A549 (cell line): ENCODE data around the gene MAP3K2. TPM values are rescaled to one million over a fixed set of nuclear protein-coding genes. Genes with fewer than 3 reads are reported as not detected.

Experiments used
- ATAC-seq, 2 experiments: fragments of 200-7000 bp in 1 of 2; fragments of >200 bp in 1 of 2; cut with Nextera tagmentation in 1 of 2; cut with Tn5 transposase in 1 of 2; 3 replicates each; pipeline versions ENCODE4 v1.8.0 to v1.9.1; 2018 to 2020; ENCODE audit warnings: mild to moderate bottlenecking in 1 of 2, moderate library complexity in 1 of 2
- CTCF ChIA-PET: fragments of 300-600 bp; sonication (Branson Sonifier 250); formaldehyde crosslinking; extraction: SDS; loops from one replicate; lab custom pipeline; 2021; ENCODE audit warnings: antibody characterized with exemption, inconsistent platforms; lab: Yijun Ruan, JAX
- POLR2A ChIA-PET: fragments of 350-600 bp; formaldehyde crosslinking; extraction: SDS; loops from one replicate; lab custom pipeline; 2021; ENCODE audit warnings: antibody characterized with exemption, inconsistent platforms; lab: Yijun Ruan, JAX
- DNase-seq, 2 experiments: peaks; one replicate each; pipeline versions ENCODE4 v3.0.0 to v3.0.0-alpha.2; 2011 to 2016; ENCODE audit warnings: low read depth in 1 of 2, low spot score in 1 of 2
- FAIRE-seq: peaks from 2 replicates; lab custom pipeline; 2011; peaks lifted over from hg19 to GRCh38; lab: Jason Lieb, UNC
- H3K27ac ChIP-seq, 2 experiments: fragments of >200 bp; sonication (Bioruptor Twin); formaldehyde crosslinking; 3 replicates each; pipeline ENCODE4 v1.5.1; 2016 to 2017
- H3K4me1 ChIP-seq: fragments of >200 bp; sonication (Bioruptor Twin); formaldehyde crosslinking; 3 replicates; pipeline ENCODE4 v1.6.1; 2016
- H3K4me2 ChIP-seq: fragments of >200 bp; sonication (Bioruptor Twin); formaldehyde crosslinking; 3 replicates; pipeline ENCODE4 v1.6.1; 2016
- H3K4me3 ChIP-seq: fragments of >200 bp; sonication (Bioruptor Twin); formaldehyde crosslinking; 3 replicates; pipeline ENCODE4 v1.5.1; 2016
- H3K9me3 ChIP-seq: fragments of >200 bp; sonication (Bioruptor Twin); formaldehyde crosslinking; 3 replicates; pipeline ENCODE4 v1.6.1; 2016
- ESRRA ChIP-seq: fragments of 150-350 bp; IDR thresholded peaks from 2 replicates; pipeline ENCODE4 v1.6.1; 2014; ENCODE audit warnings: mild to moderate bottlenecking, low read length, borderline replicate concordance
- FOSB ChIP-seq: fragments of 250-450 bp; sonication (Bioruptor Pico); IDR thresholded peaks from 2 replicates; pipeline ENCODE4 v1.5.0; 2020; ENCODE audit warnings: mild to moderate bottlenecking, moderate library complexity
- FOSL2 ChIP-seq, 2 experiments: fragments of 450-650 bp in 1 of 2; fragments of >200 bp in 1 of 2; sonication (Bioruptor Twin) in 1 of 2; formaldehyde crosslinking; IDR thresholded peaks; 2 replicates each; pipeline versions ENCODE4 v1.5.0 to v1.6.1; 2016 to 2020; ENCODE audit warnings: mild to moderate bottlenecking in 1 of 2, moderate library complexity in 1 of 2
- HDAC2 ChIP-seq: fragments of 200-600 bp; sonication (generic); IDR thresholded peaks from 2 replicates; pipeline ENCODE4 v1.6.1; 2016
- HOXB13 ChIP-seq: fragments of 250-450 bp; sonication (Bioruptor Pico); IDR thresholded peaks from 2 replicates; pipeline ENCODE4 v1.5.0; 2020; ENCODE audit warnings: low read depth, mild to moderate bottlenecking, moderate library complexity
- HOXB5 ChIP-seq: fragments of 250-450 bp; sonication (Bioruptor Pico); IDR thresholded peaks from 2 replicates; pipeline ENCODE4 v1.5.0; 2020; ENCODE audit warnings: mild to moderate bottlenecking, moderate library complexity
- JUN ChIP-seq, 2 experiments: fragments of >200 bp; sonication (Bioruptor Twin); formaldehyde crosslinking; IDR thresholded peaks; 2 replicates in 1 of 2; 3 replicates in 1 of 2; pipeline ENCODE4 v1.6.1; 2016 to 2017
- MAFK ChIP-seq: fragments of 450-650 bp; IDR thresholded peaks from 2 replicates; pipeline ENCODE4 v1.6.1; 2014; ENCODE audit not compliant: partially characterized antibody
- MAZ ChIP-seq: fragments of 150-350 bp; IDR thresholded peaks from 2 replicates; pipeline ENCODE4 v1.6.1; 2014; ENCODE audit warnings: antibody characterized with exemption, low read depth, low read length, borderline replicate concordance
- NR3C1 ChIP-seq: fragments of >200 bp; sonication (Bioruptor Twin); formaldehyde crosslinking; IDR thresholded peaks from 3 replicates; pipeline ENCODE4 v1.6.1; 2017
- PHF8 ChIP-seq: fragments of 200-600 bp; sonication (generic); IDR thresholded peaks from 2 replicates; pipeline ENCODE4 v1.6.1; 2016; ENCODE audit warnings: low read depth, mild to moderate bottlenecking, antibody characterized with exemption, moderate library complexity, borderline replicate concordance
- POLR2A ChIP-seq: IDR thresholded peaks from 2 replicates; pipeline ENCODE4 v1.6.1; 2012; ENCODE audit warnings: mild to moderate bottlenecking, low read length
- RAD21 ChIP-seq, 2 experiments: fragments of >200 bp in 1 of 2; sonication (Bioruptor Twin) in 1 of 2; formaldehyde crosslinking in 1 of 2; IDR thresholded peaks in 1 of 2; conservative IDR thresholded peaks in 1 of 2; 2 replicates in 1 of 2; 3 replicates in 1 of 2; pipeline ENCODE4 v1.6.1; 2012 to 2018; ENCODE audit warnings: inconsistent platforms in 1 of 2
- RCOR1 ChIP-seq: fragments of 150-350 bp; IDR thresholded peaks from 2 replicates; pipeline ENCODE4 v1.6.1; 2014; ENCODE audit warnings: antibody characterized with exemption, low read length, low read depth
- RFX5 ChIP-seq: fragments of 450-650 bp; IDR thresholded peaks from 2 replicates; pipeline ENCODE4 v1.7.1; 2014; ENCODE audit warnings: antibody characterized with exemption, mild to moderate bottlenecking, moderate library complexity
- RNF2 ChIP-seq: fragments of 200-600 bp; sonication (generic); IDR thresholded peaks from 2 replicates; pipeline ENCODE4 v1.6.1; 2016; ENCODE audit warnings: low read depth, mild to moderate bottlenecking, antibody characterized with exemption, moderate library complexity, borderline replicate concordance
- ZSCAN20 ChIP-seq: fragments of 250-450 bp; sonication (Bioruptor Pico); IDR thresholded peaks from 2 replicates; pipeline ENCODE4 v1.8.0; 2022; ENCODE audit warnings: mild to moderate bottlenecking, moderate library complexity
- WGBS: methylation state at CpG from one replicate; pipeline ENCODE4 v1.1.6; 2017; ENCODE audit errors: missing lambda C conversion rate; 5-methylcytosine and 5-hydroxymethylcytosine counted together
- polyA plus RNA-seq, 4 experiments: library from polyadenylated mRNA; depleted of rRNA in 3 of 4; stranded (reverse); fragments of >200 nt; fragmentation: RNase III in 1 of 4; extraction: RNeasy Plus Mini Kit Qiagen cat#74134 plus additional on column Dnase treatment in 1 of 4; gene quantifications; 2 replicates in 3 of 4; 3 replicates in 1 of 4; pipeline ENCODE4 v1.2.3, GENCODE V29; 2011 to 2017
- TF ChIP-seq, protein P1 (sequence below): fragments of 250-450 bp; sonication (Bioruptor Pico); IDR thresholded peaks from 2 replicates; pipeline ENCODE4 v1.5.0; 2020; ENCODE audit warnings: low read depth, mild to moderate bottlenecking, moderate library complexity

MAP3K2 gene
- polyA plus RNA-seq, 2 of the 4 experiments (the other 2 are of a cell fraction) = 12.3 to 29.7 TPM

DNA sequence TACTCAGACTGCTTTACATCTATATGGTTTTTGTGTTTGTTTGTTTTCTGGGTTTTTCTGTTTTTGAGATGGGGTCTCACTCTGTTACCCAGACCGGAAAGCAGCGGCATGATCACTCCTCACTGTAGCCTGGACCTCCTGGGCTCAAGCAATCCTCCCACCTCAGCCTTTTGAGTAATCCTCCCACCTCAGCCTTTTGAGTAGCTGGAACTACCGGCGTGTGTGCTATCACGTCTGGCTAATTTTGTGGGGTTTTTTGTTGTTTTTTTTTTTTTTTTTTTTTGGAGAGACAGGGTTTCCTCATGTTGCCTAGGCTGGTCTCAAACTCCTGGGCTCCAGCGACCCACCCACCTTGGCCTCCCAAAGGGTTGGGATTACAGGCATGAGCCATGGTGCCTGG is 9.1 kb downstream of the MAP3K2 start:
- TF ChIP-seq HDAC2 (no peak), HOXB13 (CRISPR knock-in tag) (no peak), ZSCAN20 (CRISPR knock-in tag) (no peak), MAFK (no peak), PHF8 (no peak), HOXB5 (CRISPR knock-in tag) (no peak), RFX5 (no peak)
- Histone ChIP-seq H3K4me2 (no peak overlapping the region), H3K27ac (no peak overlapping the region), H3K9me3 (peaks cover 3% of the 10 kb centered on the region; the same call in 1 of the 3 replicates), H3K4me1 (peaks cover 33% of the 10 kb centered on the region), H3K4me3 (no peak overlapping the region)
- 91% methylated on average over 6 of the region's 6 CpGs for WGBS
- DNase-seq = no peak
- no peak for FAIRE-seq
- ChIA-PET POLR2A (no interaction called here), CTCF (interaction anchor here (0.6 to 2.7 kb wide), 4 partner anchors 17 to 100 kb away, joined by 3 to 10 read pairs (median 5); no protein-coding TSS in a partner anchor)
- ATAC-seq = no peak

GRCh38 chr2:127377262-127377661 is 10.5 kb downstream of the MAP3K2 start:
- FAIRE-seq (no peak), DNase-seq (no peak), ATAC-seq (no peak)
- WGBS = 89% methylated on average over 1 of the region's 1 CpG
- Histone ChIP-seq H3K9me3 (peaks cover 8% of the 10 kb centered on the region; the same call in 1 of the 3 replicates), H3K4me1 (peaks cover 29% of the 10 kb centered on the region), H3K4me2 (no peak overlapping the region), H3K4me3 (no peak overlapping the region), H3K27ac (no peak overlapping the region)
- POLR2A ChIA-PET = no interaction called here
- TF ChIP-seq ESRRA (no peak), POLR2A (no peak), NR3C1 (no peak), FOSB (CRISPR knock-in tag) (no peak), RAD21 (conservative IDR thresholded peaks at IDR 0.05 in 1 of 2, IDR thresholded peaks at IDR 0.05 in 1 of 2) (no peak)
- TF ChIP-seq, protein P1, sequence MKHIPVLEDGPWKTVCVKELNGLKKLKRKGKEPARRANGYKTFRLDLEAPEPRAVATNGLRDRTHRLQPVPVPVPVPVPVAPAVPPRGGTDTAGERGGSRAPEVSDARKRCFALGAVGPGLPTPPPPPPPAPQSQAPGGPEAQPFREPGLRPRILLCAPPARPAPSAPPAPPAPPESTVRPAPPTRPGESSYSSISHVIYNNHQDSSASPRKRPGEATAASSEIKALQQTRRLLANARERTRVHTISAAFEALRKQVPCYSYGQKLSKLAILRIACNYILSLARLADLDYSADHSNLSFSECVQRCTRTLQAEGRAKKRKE (CRISPR knock-in tag) = no peak
- CTCF ChIA-PET = interaction anchor here (0.6 to 2.7 kb wide), 2 partner anchors 38 to 119 kb away, joined by 4 to 10 read pairs; no protein-coding TSS in a partner anchor

GRCh38 chr2:127376257-127376656 is 11.5 kb downstream of the MAP3K2 start:
- Histone ChIP-seq H3K4me1 (peaks cover 19% of the 10 kb centered on the region; the same call in 2 of the 3 replicates), H3K4me3 (no peak overlapping the region), H3K9me3 (peaks cover 8% of the 10 kb centered on the region; the same call in 1 of the 3 replicates), H3K27ac (no peak overlapping the region), H3K4me2 (no peak overlapping the region)
- POLR2A ChIA-PET = interaction anchor here (0.6 kb wide), 1 partner anchor 79 kb away, joined by 5 read pairs; no protein-coding TSS in a partner anchor
- no peak for DNase-seq
- FAIRE-seq = no peak
- ATAC-seq = no peak; a peak in 1 of 6 replicates
- CTCF ChIA-PET = interaction anchor here (1.5 kb wide), 1 partner anchor 9 kb away, joined by 3 read pairs; no protein-coding TSS in a partner anchor
- TF ChIP-seq RCOR1 = no peak
- TF ChIP-seq FOSL2 (IDR thresholded peaks at IDR 0.05) = no peak
- no peak for TF ChIP-seq FOSL2 (CRISPR knock-in tag; IDR thresholded peaks at IDR 0.05)
- no peak for TF ChIP-seq JUN (IDR thresholded peaks at IDR 0.05)
- no peak for TF ChIP-seq HOXB5 (CRISPR knock-in tag)
- TF ChIP-seq RNF2 = no peak
- TF ChIP-seq RAD21 (conservative IDR thresholded peaks at IDR 0.05 in 1 of 2, IDR thresholded peaks at IDR 0.05 in 1 of 2) = no peak
- TF ChIP-seq MAZ = no peak
- 73% methylated on average over 8 of the region's 8 CpGs for WGBS
